Measurements from ENCODE around the gene FASN.

Gene FASN

DNA sequence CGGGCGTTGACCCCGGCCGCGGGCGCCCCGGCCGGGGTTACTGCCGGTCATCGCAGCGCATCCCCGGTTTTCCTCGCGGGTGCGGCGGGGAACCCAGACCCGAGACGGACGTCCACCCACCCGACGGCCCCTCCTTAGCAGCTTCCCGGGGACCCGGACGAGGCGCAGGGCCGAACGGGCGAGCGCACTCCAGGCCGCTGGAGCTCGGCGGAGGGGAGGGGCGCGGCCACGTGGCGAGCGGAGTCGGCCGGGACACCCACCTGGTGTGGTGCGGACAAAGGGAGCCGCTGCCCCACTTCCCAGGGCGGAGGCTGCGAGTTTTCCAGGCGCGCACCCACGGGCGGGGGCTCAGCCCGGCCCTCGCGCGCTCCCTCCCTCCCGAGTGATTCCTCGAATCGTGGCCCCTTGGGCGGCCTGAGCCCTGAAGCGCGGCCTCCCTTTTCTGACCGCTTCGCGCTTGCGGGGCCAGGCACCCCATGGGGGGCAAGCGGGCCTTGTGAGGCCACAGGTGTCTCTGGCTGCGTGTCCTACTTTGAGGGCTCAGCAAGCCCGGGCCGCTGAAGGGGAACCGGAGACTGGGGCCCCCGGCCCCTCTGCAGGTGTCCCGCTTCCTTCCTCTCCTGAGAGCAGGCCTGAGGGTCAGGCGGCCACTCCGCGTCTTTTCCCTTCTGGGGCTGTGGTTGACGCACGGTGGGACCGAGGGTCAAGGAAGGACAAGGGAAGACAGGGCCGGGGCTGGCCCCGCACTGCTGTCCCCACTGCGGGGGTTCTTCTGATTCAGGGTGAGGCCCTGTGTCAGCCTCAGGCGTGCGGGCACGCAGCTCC, 1.1 kb upstream of the FASN start:
- TF ChIP-seq, protein P1, sequence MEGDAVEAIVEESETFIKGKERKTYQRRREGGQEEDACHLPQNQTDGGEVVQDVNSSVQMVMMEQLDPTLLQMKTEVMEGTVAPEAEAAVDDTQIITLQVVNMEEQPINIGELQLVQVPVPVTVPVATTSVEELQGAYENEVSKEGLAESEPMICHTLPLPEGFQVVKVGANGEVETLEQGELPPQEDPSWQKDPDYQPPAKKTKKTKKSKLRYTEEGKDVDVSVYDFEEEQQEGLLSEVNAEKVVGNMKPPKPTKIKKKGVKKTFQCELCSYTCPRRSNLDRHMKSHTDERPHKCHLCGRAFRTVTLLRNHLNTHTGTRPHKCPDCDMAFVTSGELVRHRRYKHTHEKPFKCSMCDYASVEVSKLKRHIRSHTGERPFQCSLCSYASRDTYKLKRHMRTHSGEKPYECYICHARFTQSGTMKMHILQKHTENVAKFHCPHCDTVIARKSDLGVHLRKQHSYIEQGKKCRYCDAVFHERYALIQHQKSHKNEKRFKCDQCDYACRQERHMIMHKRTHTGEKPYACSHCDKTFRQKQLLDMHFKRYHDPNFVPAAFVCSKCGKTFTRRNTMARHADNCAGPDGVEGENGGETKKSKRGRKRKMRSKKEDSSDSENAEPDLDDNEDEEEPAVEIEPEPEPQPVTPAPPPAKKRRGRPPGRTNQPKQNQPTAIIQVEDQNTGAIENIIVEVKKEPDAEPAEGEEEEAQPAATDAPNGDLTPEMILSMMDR (IDR thresholded peaks at IDR 0.05; ENCODE audit: extremely low read depth, missing control alignments), result no peak
- peak; percentile 55 for DNase-seq (ENCODE audit: low spot score)

DNA sequence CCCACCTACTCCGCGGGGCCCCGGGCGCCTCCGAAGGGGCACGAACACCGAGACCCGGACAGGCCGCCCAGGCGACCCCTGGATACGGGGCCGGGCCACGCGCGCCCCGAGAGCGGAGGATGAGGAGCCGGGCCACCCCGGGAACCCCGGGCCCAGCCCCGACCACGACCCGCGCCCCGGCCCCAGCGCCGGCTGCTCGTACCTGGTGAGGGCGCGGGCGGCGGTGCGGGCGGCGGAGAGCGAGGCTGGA, 192 bp downstream of the FASN start:
- no peak for DNase-seq (ENCODE audit: low spot score)
- TF ChIP-seq, protein P1 (IDR thresholded peaks at IDR 0.05; ENCODE audit: extremely low read depth, missing control alignments), result no peak

GRCh38 chr17:82097184-82097918, 685 bp downstream of the FASN start:
- TF ChIP-seq, protein P1 (IDR thresholded peaks at IDR 0.05; ENCODE audit: extremely low read depth, missing control alignments), result no peak
- peak; percentile 76 for DNase-seq (ENCODE audit: low spot score)

GRCh38 chr17:82096709-82097183, 1.3 kb downstream of the FASN start:
- peak; percentile 37 for DNase-seq (ENCODE audit: low spot score)
- TF ChIP-seq, protein P1 (IDR thresholded peaks at IDR 0.05; ENCODE audit: extremely low read depth, missing control alignments), result no peak

- DNase-seq (ENCODE audit: low spot score), result no peak
- TF ChIP-seq, protein P1 (IDR thresholded peaks at IDR 0.05; ENCODE audit: extremely low read depth, missing control alignments), result no peak
Observed at GRCh38 chr17:82095777-82096708, 2.0 kb downstream of the FASN start.

- TF ChIP-seq, protein P1 (IDR thresholded peaks at IDR 0.05; ENCODE audit: extremely low read depth, missing control alignments), result no peak
- no peak for DNase-seq (ENCODE audit: low spot score)
Observed at GRCh38 chr17:82094931-82095776, 2.9 kb downstream of the FASN start.
